ENCODE results near the gene NOBOX. TPM values are rescaled to one million over a fixed set of nuclear protein-coding genes. Genes with fewer than 3 reads are reported as not detected.
"Not testable (repeated sequence)": the region's sequence is repeated elsewhere in the genome, so short reads cannot be mapped to it uniquely, and the experiment has no call there.

Gene NOBOX
- total RNA-seq, 3 donors from 2014 or later (not counting 1 experiment from before 2014, with no cell fraction given) = not detected

DNA sequence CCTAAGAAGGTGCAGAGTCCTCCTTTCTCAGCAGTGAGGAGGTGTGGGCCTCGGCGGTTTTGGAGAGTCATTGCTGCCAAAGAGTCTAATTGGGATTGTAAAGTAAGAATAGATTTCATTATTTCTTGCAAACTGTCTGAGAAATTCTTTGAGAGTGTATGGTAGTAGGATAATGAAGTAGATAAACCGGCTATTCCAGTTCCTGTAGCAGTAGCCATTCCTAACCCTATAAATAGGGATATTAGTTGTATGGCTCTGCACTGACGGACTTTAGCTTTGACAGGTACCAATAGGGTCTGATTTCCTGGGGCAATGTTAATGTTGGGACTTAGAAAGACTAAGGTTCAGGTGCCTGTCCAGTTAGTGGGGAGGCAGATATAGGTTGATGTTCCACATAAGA lies 15.4 kb upstream of the NOBOX start:
- H3K9me3 ChIP-seq (ENCODE audit: control insufficient read depth, insufficient read depth, low read length); intact Hi-C loops (cut with micrococcal nuclease); DNase-seq; H3K4me1 Mint-ChIP-seq; H3K4me3 Mint-ChIP-seq; H3K27ac ChIP-seq (ENCODE audit: low read length); H3K27ac Mint-ChIP-seq; H3K36me3 Mint-ChIP-seq; H3K4me3 ChIP-seq (ENCODE audit: low read length); H3K27me3 ChIP-seq (ENCODE audit: control insufficient read depth, insufficient read depth, low read length); H3K4me1 ChIP-seq (ENCODE audit: control insufficient read depth, insufficient read depth, low read length); H3K36me3 ChIP-seq (ENCODE audit: control insufficient read depth, insufficient read depth, low read length); ATAC-seq; H3K9me3 Mint-ChIP-seq: not testable (repeated sequence)
- peaks cover 6 to 16% of the 10 kb centered on the region in 2 donors for H3K27me3 Mint-ChIP-seq (ENCODE audit: low read depth in 2 of 2)
- 94% methylated on average over 3 of the region's 4 CpGs for WGBS (ENCODE audit: insufficient coverage)

DNA sequence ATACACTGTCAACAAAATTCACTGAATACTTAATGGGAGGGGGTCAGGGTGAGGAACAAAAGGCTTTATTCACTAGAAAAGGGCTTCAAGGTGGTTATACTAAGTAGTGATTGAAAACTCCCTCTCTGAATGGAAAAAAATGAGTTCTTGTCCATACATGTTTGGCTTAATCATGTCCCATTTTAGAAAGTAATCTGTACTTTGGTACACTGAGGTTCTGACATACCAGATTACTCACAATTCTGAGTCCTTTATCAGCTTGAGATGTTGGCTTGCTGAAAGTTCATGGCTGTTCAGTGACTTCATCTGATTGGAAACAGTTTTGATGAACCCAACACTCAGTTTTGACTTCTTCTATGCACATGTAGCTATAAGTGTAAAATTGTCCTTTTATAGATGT lies 12.8 kb upstream of the NOBOX start:
- DNase-seq = no peak
- Histone ChIP-seq H3K27ac (ENCODE audit: low read length) (no peak overlapping the region), H3K4me1 (ENCODE audit: control insufficient read depth, insufficient read depth, low read length) (no peaks in the 10 kb centered on the region), H3K36me3 (ENCODE audit: control insufficient read depth, insufficient read depth, low read length) (no peaks in the 10 kb centered on the region), H3K9me3 (ENCODE audit: control insufficient read depth, insufficient read depth, low read length) (peaks cover 3% of the 10 kb centered on the region), H3K27me3 (ENCODE audit: control insufficient read depth, insufficient read depth, low read length) (no peaks in the 10 kb centered on the region), H3K4me3 (ENCODE audit: low read length) (no peak overlapping the region)
- Mint-ChIP-seq H3K36me3 (no peaks in the 10 kb centered on the region), H3K4me1 (no peaks in the 10 kb centered on the region), H3K27ac (no peak overlapping the region), H3K9me3 (peaks cover 0 to 2% of the 10 kb centered on the region in 2 donors), H3K4me3 (no peak overlapping the region), H3K27me3 (ENCODE audit: low read depth in 2 of 2) (peaks cover 6 to 20% of the 10 kb centered on the region in 2 donors)
- intact Hi-C loops (cut with micrococcal nuclease) = no loop called here
- ATAC-seq = no peak
- TF ChIP-seq, protein P1, sequence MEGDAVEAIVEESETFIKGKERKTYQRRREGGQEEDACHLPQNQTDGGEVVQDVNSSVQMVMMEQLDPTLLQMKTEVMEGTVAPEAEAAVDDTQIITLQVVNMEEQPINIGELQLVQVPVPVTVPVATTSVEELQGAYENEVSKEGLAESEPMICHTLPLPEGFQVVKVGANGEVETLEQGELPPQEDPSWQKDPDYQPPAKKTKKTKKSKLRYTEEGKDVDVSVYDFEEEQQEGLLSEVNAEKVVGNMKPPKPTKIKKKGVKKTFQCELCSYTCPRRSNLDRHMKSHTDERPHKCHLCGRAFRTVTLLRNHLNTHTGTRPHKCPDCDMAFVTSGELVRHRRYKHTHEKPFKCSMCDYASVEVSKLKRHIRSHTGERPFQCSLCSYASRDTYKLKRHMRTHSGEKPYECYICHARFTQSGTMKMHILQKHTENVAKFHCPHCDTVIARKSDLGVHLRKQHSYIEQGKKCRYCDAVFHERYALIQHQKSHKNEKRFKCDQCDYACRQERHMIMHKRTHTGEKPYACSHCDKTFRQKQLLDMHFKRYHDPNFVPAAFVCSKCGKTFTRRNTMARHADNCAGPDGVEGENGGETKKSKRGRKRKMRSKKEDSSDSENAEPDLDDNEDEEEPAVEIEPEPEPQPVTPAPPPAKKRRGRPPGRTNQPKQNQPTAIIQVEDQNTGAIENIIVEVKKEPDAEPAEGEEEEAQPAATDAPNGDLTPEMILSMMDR (IDR thresholded peaks at IDR 0.05) = no peak

DNA sequence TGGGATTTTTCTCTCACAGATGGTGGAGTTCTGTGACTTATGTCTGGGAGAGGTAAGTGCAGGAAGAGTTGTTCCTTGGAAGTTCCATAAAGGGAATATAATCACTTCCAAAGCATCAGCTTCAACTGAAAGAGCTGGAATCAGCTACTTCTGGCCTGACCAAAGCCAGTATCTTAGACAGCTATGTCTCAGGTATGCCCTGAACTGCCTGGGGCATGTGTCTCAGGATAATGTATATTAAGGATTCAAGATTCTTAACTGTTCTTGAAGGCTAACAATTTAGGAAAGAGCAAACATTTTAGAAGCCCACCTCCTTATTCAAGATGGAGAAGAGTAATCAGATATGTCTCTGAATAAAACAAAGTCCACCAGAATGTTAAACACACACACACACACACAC lies 12.4 kb upstream of the NOBOX start:
- DNase-seq = no peak
- H3K36me3 Mint-ChIP-seq = no peaks in the 10 kb centered on the region
- intact Hi-C loops (cut with micrococcal nuclease) = no loop called here
- Histone ChIP-seq H3K27ac (ENCODE audit: low read length) (no peak overlapping the region), H3K4me3 (ENCODE audit: low read length) (no peak overlapping the region), H3K27me3 (ENCODE audit: control insufficient read depth, insufficient read depth, low read length) (no peaks in the 10 kb centered on the region), H3K9me3 (ENCODE audit: control insufficient read depth, insufficient read depth, low read length) (peaks cover 3% of the 10 kb centered on the region), H3K4me1 (ENCODE audit: control insufficient read depth, insufficient read depth, low read length) (no peaks in the 10 kb centered on the region), H3K36me3 (ENCODE audit: control insufficient read depth, insufficient read depth, low read length) (no peaks in the 10 kb centered on the region)
- H3K27me3 Mint-ChIP-seq (ENCODE audit: low read depth in 2 of 2) = peaks cover 6 to 20% of the 10 kb centered on the region in 2 donors
- no peak for ATAC-seq
- TF ChIP-seq, protein P1 (IDR thresholded peaks at IDR 0.05) = no peak
- no peak overlapping the region for H3K4me3 Mint-ChIP-seq
- no peak overlapping the region for H3K27ac Mint-ChIP-seq
- H3K4me1 Mint-ChIP-seq = no peaks in the 10 kb centered on the region
- peaks cover 0 to 2% of the 10 kb centered on the region in 2 donors for H3K9me3 Mint-ChIP-seq

DNA sequence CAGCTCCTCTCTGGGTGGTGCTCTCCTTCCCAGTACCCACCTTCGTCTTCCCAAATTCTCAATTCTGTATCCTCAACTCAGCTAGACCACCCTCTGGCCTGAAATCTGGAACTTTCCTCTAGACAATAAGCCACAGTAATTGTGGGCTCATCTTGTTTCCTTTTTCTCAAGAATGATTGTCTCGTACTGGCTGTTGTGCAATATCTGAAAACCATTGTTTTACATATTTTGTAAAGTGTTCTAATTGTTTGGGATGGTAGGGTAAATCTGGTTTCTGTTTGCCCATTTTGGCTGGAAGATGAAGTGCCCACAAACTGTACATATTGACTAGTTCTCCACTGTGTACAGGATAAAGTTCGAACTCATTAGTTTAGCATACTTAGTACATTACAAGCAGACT lies 11.3 kb upstream of the NOBOX start:
- TF ChIP-seq, protein P1 (IDR thresholded peaks at IDR 0.05) = no peak
- Histone ChIP-seq H3K4me3 (ENCODE audit: low read length) (no peak overlapping the region), H3K36me3 (ENCODE audit: control insufficient read depth, insufficient read depth, low read length) (no peaks in the 10 kb centered on the region), H3K4me1 (ENCODE audit: control insufficient read depth, insufficient read depth, low read length) (no peaks in the 10 kb centered on the region), H3K9me3 (ENCODE audit: control insufficient read depth, insufficient read depth, low read length) (peaks cover 3% of the 10 kb centered on the region), H3K27me3 (ENCODE audit: control insufficient read depth, insufficient read depth, low read length) (no peaks in the 10 kb centered on the region), H3K27ac (ENCODE audit: low read length) (no peak overlapping the region)
- no peaks in the 10 kb centered on the region for H3K36me3 Mint-ChIP-seq
- peaks cover 0 to 2% of the 10 kb centered on the region in 2 donors for H3K9me3 Mint-ChIP-seq
- H3K27ac Mint-ChIP-seq = no peak overlapping the region
- H3K4me1 Mint-ChIP-seq = no peaks in the 10 kb centered on the region
- intact Hi-C loops (cut with micrococcal nuclease) = no loop called here
- no peak overlapping the region for H3K4me3 Mint-ChIP-seq
- peaks cover 6 to 24% of the 10 kb centered on the region in 2 donors for H3K27me3 Mint-ChIP-seq (ENCODE audit: low read depth in 2 of 2)
- WGBS (ENCODE audit: insufficient coverage) = 65% methylated on average over 3 of the region's 3 CpGs
- DNase-seq (no peak), ATAC-seq (no peak)

All from natural killer cell (primary cell).